IMR-90 (cell line): ENCODE measurements around the gene NLRC3. TPM values are rescaled to one million over a fixed set of nuclear protein-coding genes. Genes with fewer than 3 reads are reported as not detected.

Source experiments
- ATAC-seq: fragments of 200-7000 bp; cut with Tn5 transposase; 2 replicates; pipeline ENCODE4 v1.9.1; 2020; ENCODE audit warnings: low read depth, mild to moderate bottlenecking, moderate library complexity
- BruUV-seq: library from RNA; stranded (reverse); fragments of 400-500 nt; replicated peaks from 2 replicates; lab custom pipeline; 2021; lab: Mats Ljungman, UMichigan
- CTCF ChIA-PET: fragments of 300-600 bp; formaldehyde crosslinking; extraction: SDS; loops from one replicate; lab custom pipeline; 2021; ENCODE audit warnings: antibody characterized with exemption; lab: Yijun Ruan, JAX
- POLR2A ChIA-PET: fragments of 300-600 bp; sonication (Branson Sonifier 250); formaldehyde crosslinking; loops from one replicate; lab custom pipeline; 2022; ENCODE audit warnings: antibody characterized with exemption; ENCODE audit not compliant: unreplicated experiment; lab: Charles Lee
- DNase-seq: peaks from one replicate; pipeline ENCODE4 v3.0.0; 2013
- H2AFZ ChIP-seq: replicated peaks from 2 replicates; pipeline ENCODE3; 2013; ENCODE audit warnings: low read length, mild to moderate bottlenecking; ENCODE audit not compliant: poor library complexity
- H2AK5ac ChIP-seq: 2 replicates; pipeline ENCODE4 v1.6.1; 2013; ENCODE audit warnings: low read depth, low read length, inconsistent platforms
- H2AK9ac ChIP-seq: replicated peaks from 2 replicates; pipeline ENCODE3; 2013; ENCODE audit warnings: mild to moderate bottlenecking, low read depth, low read length, moderate library complexity; ENCODE audit not compliant: poor library complexity
- H2BK120ac ChIP-seq: 2 replicates; pipeline ENCODE4 v1.6.1; 2013; ENCODE audit warnings: low read depth, low read length, inconsistent platforms
- H2BK15ac ChIP-seq: 3 replicates; pipeline ENCODE4 v1.6.1; 2013; ENCODE audit warnings: low read depth, low read length, inconsistent platforms
- H2BK20ac ChIP-seq: 2 replicates; pipeline ENCODE4 v1.6.1; 2013; ENCODE audit warnings: low read depth, mild to moderate bottlenecking, inconsistent platforms, low read length, moderate library complexity
- H2BK5ac ChIP-seq: 2 replicates; pipeline ENCODE4 v1.6.1; 2013; ENCODE audit warnings: mild to moderate bottlenecking, low read depth, low read length, inconsistent platforms; ENCODE audit not compliant: poor library complexity, severe bottlenecking
- H3K14ac ChIP-seq: replicated peaks from 2 replicates; pipeline ENCODE4 v1.6.1; 2013; ENCODE audit warnings: low read depth, low read length, inconsistent platforms
- H3K18ac ChIP-seq: 2 replicates; pipeline ENCODE4 v1.6.1; 2013; ENCODE audit warnings: low read depth, low read length, control low read depth
- H3K23ac ChIP-seq: 2 replicates; pipeline ENCODE4 v1.6.1; 2013; ENCODE audit warnings: low read depth, low read length, inconsistent platforms
- H3K27ac ChIP-seq: 2 replicates; pipeline ENCODE4 v1.5.1; 2013; ENCODE audit warnings: mild to moderate bottlenecking, control low read depth, low read length; ENCODE audit not compliant: insufficient read depth
- H3K27me3 ChIP-seq: 2 replicates; pipeline ENCODE4 v1.6.1; 2013; ENCODE audit warnings: low read length; ENCODE audit not compliant: control insufficient read depth, insufficient read depth
- H3K36me3 ChIP-seq: 2 replicates; pipeline ENCODE4 v1.6.1; 2013; ENCODE audit warnings: low read length, mixed read lengths; ENCODE audit not compliant: control insufficient read depth, insufficient read depth
- H3K4ac ChIP-seq: 2 replicates; pipeline ENCODE4 v1.6.1; 2013; ENCODE audit warnings: low read depth, low read length, inconsistent platforms
- H3K4me1 ChIP-seq: 2 replicates; pipeline ENCODE4 v1.6.1; 2013; ENCODE audit warnings: low read length, mixed read lengths; ENCODE audit not compliant: control insufficient read depth, insufficient read depth
- H3K4me2 ChIP-seq: 2 replicates; pipeline ENCODE4 v1.6.1; 2013; ENCODE audit warnings: low read depth, mild to moderate bottlenecking, control low read depth, low read length, moderate library complexity
- H3K4me3 ChIP-seq: 2 replicates; pipeline ENCODE4 v1.5.1; 2013; ENCODE audit warnings: low read depth, mild to moderate bottlenecking, control low read depth, low read length, moderate library complexity; ENCODE audit not compliant: insufficient read depth
- H3K56ac ChIP-seq: 2 replicates; pipeline ENCODE4 v1.6.1; 2013; ENCODE audit warnings: low read length, inconsistent platforms; ENCODE audit not compliant: insufficient read depth; ENCODE audit errors: extremely low read depth
- H3K79me1 ChIP-seq, 2 experiments: 2 replicates each; pipeline ENCODE4 v1.6.1; 2013; ENCODE audit warnings: low read length in 2 of 2, inconsistent platforms in 1 of 2, low read depth in 1 of 2
- H3K9ac ChIP-seq: 2 replicates; pipeline ENCODE4 v1.6.1; 2013; ENCODE audit warnings: low read depth, low read length, control low read depth
- H3K9me1 ChIP-seq: 2 replicates; pipeline ENCODE4 v1.6.1; 2013; ENCODE audit warnings: low read length, inconsistent platforms; ENCODE audit not compliant: insufficient read depth
- H3K9me3 ChIP-seq: 2 replicates; pipeline ENCODE4 v1.6.1; 2013; ENCODE audit warnings: low read length; ENCODE audit not compliant: control insufficient read depth, insufficient read depth
- H4K20me1 ChIP-seq: 2 replicates; pipeline ENCODE4 v1.6.1; 2013; ENCODE audit warnings: low read length, inconsistent platforms; ENCODE audit not compliant: insufficient read depth
- H4K5ac ChIP-seq: 2 replicates; pipeline ENCODE4 v1.6.1; 2013; ENCODE audit warnings: mild to moderate bottlenecking, low read depth, low read length, control low read depth
- H4K8ac ChIP-seq, 2 experiments: 2 replicates each; pipeline ENCODE4 v1.6.1; 2013; ENCODE audit warnings: low read depth in 2 of 2, low read length in 2 of 2, control low read depth in 1 of 2, inconsistent platforms in 1 of 2
- H4K91ac ChIP-seq: 2 replicates; pipeline ENCODE4 v1.6.1; 2013; ENCODE audit warnings: low read depth, low read length, inconsistent platforms; ENCODE audit not compliant: insufficient read depth
- CEBPB ChIP-seq: IDR thresholded peaks from 2 replicates; pipeline ENCODE4 v1.6.1; 2012; ENCODE audit warnings: low read depth, low read length, improper control_type of control experiment
- MAFK ChIP-seq: IDR thresholded peaks from 2 replicates; pipeline ENCODE4 v1.6.1; 2012; ENCODE audit warnings: low read depth, low read length, improper control_type of control experiment
- MAZ ChIP-seq: IDR thresholded peaks from 2 replicates; pipeline ENCODE4 v1.6.1; 2012; ENCODE audit warnings: low read depth, mild to moderate bottlenecking, low read length, improper control_type of control experiment, moderate library complexity, borderline replicate concordance
- NFE2L2 ChIP-seq: fragments of 150-350 bp; IDR thresholded peaks from 2 replicates; pipeline ENCODE4 v1.6.1; 2016; ENCODE audit warnings: low read depth, mild to moderate bottlenecking, low read length
- RAD21 ChIP-seq: IDR thresholded peaks from 2 replicates; pipeline ENCODE4 v1.6.1; 2012; ENCODE audit warnings: low read length, improper control_type of control experiment
- RCOR1 ChIP-seq: IDR thresholded peaks from 2 replicates; pipeline ENCODE4 v1.6.1; 2012; ENCODE audit warnings: mild to moderate bottlenecking, low read length, improper control_type of control experiment; ENCODE audit not compliant: insufficient replicate concordance
- RFX5 ChIP-seq: IDR thresholded peaks from 2 replicates; pipeline ENCODE4 v1.8.0; 2012; ENCODE audit warnings: low read depth, mild to moderate bottlenecking, low read length, moderate library complexity
- SMC3 ChIP-seq: fragments of 150-350 bp; IDR thresholded peaks from 2 replicates; pipeline ENCODE4 v1.6.1; 2016; ENCODE audit warnings: low read depth, mild to moderate bottlenecking, antibody characterized with exemption, low read length, moderate library complexity
- WGBS, 2 experiments: methylation state at CpG; one replicate each; pipeline versions ENCODE4 v1.1.5 to v1.1.7; 2013; ENCODE audit warnings: missing lambda C conversion rate in 2 of 2; ENCODE audit not compliant: insufficient read length in 1 of 2; ENCODE audit errors: extremely low coverage in 2 of 2; 5-methylcytosine and 5-hydroxymethylcytosine counted together
- dilution Hi-C: fragments of 300-500 bp; cut with HindIII; formaldehyde crosslinking; loops from one replicate; pipeline ENCODE4 v1.14.3; 2018; ENCODE audit warnings: low sequenced_read_pairs; ENCODE audit not compliant: unreplicated experiment
- in situ Hi-C: fragments of 300-500 bp; cut with MboI; formaldehyde crosslinking; loops from 3 replicates; pipeline ENCODE4 v1.14.3; 2019; ENCODE audit warnings: low sequenced_read_pairs, inconsistent platforms, mixed read lengths
- intact Hi-C: fragments of 100-400 bp; cut with micrococcal nuclease; formaldehyde crosslinking; loops from 2 replicates; pipeline ENCODE4 v1.10.0; 2022
- polyA plus RNA-seq, 3 experiments: library from polyadenylated mRNA; depleted of rRNA; stranded (reverse); fragments of >200 nt; gene quantifications; 2 replicates each; pipeline ENCODE4 v1.2.3, GENCODE V29; 2012; ENCODE audit warnings: low replicate concordance in 1 of 3
- total RNA-seq: library from RNA; depleted of rRNA; stranded (reverse); fragments of >200 nt; gene quantifications from 2 replicates; pipeline ENCODE4 v1.2.3, GENCODE V29; 2012
- TF ChIP-seq, protein P1 (sequence below): conservative IDR thresholded peaks from 2 replicates; pipeline ENCODE4 v1.5.1; 2012; ENCODE audit warnings: mild to moderate bottlenecking, low read depth, low read length, improper control_type of control experiment
- TF ChIP-seq, protein P2 (sequence below): fragments of 150-350 bp; IDR thresholded peaks from 2 replicates; pipeline ENCODE4 v1.6.1; 2016; ENCODE audit warnings: low read depth, mild to moderate bottlenecking, low read length, moderate library complexity, borderline replicate concordance

NLRC3 gene
- total and polyA plus RNA-seq, 2 of the 4 experiments (the other 2 are of a cell fraction), result not detected

DNA sequence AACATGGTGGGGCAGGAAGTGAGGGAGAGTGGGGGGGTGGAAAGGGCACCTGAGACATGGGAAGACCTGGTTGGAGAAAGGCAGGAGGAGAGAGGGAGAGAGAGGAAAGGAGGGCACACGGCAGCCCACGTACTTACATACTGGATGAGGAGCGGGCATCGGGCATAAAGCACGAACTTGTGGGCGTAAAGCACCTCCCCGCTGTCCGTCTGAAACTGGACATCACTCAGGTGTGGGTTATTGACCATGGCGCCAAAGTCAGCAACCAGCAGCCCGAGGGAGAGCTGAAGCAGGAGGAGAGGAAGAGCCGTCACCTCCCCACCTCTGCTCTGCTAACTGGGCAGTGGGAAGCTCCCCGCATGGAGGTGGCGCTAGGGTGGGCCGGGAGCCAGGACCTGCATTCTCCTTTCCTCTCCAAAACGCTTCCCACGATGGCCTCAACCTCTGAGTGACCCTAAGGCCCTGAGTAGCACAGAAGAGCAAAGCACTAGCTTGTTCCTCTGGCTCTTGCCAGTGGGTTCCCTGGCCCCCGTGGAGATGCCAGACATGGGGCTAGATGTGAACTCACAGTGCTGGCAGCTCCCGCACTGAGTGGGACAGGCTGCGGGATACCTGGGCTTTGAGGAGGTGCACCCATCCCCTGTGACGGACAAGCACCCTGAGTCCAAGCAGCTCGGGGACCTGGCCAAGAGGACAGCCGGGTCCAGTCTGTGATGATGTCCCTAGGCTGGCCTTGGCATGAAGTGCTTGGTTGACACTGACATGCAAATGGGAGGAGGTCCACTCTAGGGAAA, 17.3 kb upstream of the NLRC3 start:
- Histone ChIP-seq H3K18ac (no peak overlapping the region), H2AFZ (no peak overlapping the region), H3K9me3 (no peaks in the 10 kb centered on the region), H2BK20ac (no peak overlapping the region), H2BK5ac (no peak overlapping the region), H3K4me2 (no peak overlapping the region), H4K8ac (no peak overlapping the region), H3K4ac (no peak overlapping the region), H2BK15ac (no peak overlapping the region), H3K79me1 (no peaks in the 10 kb centered on the region), H3K4me1 (no peaks in the 10 kb centered on the region), H3K9me1 (peaks cover 6% of the 10 kb centered on the region; the same call in 1 of the 2 replicates), H2AK5ac (no peak overlapping the region), H4K20me1 (no peaks in the 10 kb centered on the region), H4K5ac (no peak overlapping the region), H3K9ac (no peak overlapping the region), H2AK9ac (peak overlapping the region; percentile 45), H3K56ac (no peak overlapping the region), H3K36me3 (peaks cover 22% of the 10 kb centered on the region; the same call in 1 of the 2 replicates), H3K14ac (no peak overlapping the region), H3K23ac (no peak overlapping the region), H4K91ac (no peak overlapping the region), H3K4me3 (no peak overlapping the region), H3K27ac (no peak overlapping the region), H2BK120ac (no peak overlapping the region), H3K27me3 (no peaks in the 10 kb centered on the region)
- ATAC-seq (no peak), DNase-seq (no peak)
- no TSS peak for BruUV-seq
- ChIA-PET POLR2A (no interaction called here), CTCF (no interaction called here)
- TF ChIP-seq RCOR1 (no peak), MAZ (no peak), RAD21 (no peak), SMC3 (no peak), NFE2L2 (no peak), CEBPB (no peak), MAFK (no peak), RFX5 (no peak)
- TF ChIP-seq, protein P1, sequence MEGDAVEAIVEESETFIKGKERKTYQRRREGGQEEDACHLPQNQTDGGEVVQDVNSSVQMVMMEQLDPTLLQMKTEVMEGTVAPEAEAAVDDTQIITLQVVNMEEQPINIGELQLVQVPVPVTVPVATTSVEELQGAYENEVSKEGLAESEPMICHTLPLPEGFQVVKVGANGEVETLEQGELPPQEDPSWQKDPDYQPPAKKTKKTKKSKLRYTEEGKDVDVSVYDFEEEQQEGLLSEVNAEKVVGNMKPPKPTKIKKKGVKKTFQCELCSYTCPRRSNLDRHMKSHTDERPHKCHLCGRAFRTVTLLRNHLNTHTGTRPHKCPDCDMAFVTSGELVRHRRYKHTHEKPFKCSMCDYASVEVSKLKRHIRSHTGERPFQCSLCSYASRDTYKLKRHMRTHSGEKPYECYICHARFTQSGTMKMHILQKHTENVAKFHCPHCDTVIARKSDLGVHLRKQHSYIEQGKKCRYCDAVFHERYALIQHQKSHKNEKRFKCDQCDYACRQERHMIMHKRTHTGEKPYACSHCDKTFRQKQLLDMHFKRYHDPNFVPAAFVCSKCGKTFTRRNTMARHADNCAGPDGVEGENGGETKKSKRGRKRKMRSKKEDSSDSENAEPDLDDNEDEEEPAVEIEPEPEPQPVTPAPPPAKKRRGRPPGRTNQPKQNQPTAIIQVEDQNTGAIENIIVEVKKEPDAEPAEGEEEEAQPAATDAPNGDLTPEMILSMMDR, result no peak
- TF ChIP-seq, protein P2, sequence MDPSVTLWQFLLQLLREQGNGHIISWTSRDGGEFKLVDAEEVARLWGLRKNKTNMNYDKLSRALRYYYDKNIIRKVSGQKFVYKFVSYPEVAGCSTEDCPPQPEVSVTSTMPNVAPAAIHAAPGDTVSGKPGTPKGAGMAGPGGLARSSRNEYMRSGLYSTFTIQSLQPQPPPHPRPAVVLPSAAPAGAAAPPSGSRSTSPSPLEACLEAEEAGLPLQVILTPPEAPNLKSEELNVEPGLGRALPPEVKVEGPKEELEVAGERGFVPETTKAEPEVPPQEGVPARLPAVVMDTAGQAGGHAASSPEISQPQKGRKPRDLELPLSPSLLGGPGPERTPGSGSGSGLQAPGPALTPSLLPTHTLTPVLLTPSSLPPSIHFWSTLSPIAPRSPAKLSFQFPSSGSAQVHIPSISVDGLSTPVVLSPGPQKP, result no peak
- in situ Hi-C loops, result no loop called here
- 91% methylated on average over 15 of the region's 22 CpGs; no CpG with 5 or more reads in 1 of the 2 experiments for WGBS, 2 experiments
- dilution Hi-C loops, result no loop called here
- intact Hi-C loops, result no loop called here
